ENCODE measurements around the gene SIRT4.
"Not testable (repeated sequence)": the region's sequence is repeated elsewhere in the genome, so short reads cannot be mapped to it uniquely, and the experiment has no call there.

The SIRT4 gene, protein sequence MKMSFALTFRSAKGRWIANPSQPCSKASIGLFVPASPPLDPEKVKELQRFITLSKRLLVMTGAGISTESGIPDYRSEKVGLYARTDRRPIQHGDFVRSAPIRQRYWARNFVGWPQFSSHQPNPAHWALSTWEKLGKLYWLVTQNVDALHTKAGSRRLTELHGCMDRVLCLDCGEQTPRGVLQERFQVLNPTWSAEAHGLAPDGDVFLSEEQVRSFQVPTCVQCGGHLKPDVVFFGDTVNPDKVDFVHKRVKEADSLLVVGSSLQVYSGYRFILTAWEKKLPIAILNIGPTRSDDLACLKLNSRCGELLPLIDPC

DNA sequence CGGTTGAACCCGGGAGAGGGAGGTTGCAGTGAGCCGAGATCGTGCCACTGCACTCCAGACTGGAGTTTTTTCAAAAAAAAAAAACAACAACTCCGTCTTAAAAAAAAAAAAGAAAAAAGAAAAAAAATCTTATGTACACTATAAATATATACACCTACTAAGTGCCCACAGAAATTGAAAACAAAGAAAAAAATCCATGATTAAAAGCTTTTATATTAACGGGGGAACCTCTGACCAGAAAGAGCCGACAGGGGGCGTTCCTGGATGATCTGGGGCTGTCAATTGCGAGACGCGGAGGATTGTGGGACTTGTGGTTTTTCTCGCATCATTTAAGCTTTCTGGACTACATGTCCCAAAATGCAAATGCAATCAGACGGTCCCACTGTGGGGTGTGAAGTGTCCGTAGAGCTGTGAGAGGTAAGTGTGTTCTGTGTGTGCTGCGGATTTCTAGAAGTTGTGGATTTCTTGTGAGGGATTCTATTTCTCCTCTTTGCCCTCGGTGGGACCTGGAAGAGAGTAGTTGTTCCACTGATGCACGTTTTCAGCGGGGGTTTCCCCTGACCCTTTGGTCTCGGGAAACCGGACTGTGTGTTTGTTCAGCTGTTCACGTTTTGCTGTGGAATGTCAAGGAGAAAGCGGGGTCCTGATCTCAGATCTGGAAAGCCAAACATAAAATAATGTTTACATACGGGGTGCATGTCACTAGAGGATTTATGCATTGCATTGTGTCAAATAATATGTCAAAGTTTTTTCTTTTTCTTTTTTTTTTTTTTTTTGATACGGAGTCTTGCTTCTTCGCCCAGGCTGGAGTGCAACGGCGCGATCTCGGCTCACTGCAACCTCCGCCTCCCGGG is at the start of gene SIRT4:
Gene SIRT4, plus strand, starts transcription at position 360 of the 854 bp plus-strand sequence. CDS start 1,241 bp downstream, outside the sequence.
- peak; percentile 87 for DNase-seq (ENCODE audit: low read depth)

DNA sequence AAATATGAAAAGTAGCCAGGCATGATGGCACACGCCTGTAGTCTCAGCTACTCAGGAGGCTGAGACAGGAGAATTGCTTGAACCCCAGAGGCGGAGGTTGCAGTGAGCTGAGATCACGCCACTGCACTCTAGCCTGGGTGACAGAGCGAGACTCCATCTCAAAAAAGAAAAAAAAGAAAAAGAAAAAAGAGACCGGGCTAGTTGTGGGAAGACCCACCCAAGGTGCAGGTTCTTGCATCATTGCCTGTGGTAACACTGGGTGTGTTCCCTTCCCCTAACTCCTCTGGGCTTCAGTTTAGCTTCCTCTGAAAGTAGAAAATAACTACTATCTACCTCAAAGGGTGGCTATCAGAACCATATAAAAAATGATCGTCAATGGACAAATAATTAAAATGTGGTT is 48.8 kb upstream of the SIRT4 start:
- DNase-seq (ENCODE audit: low read depth) = not testable (repeated sequence)

DNA sequence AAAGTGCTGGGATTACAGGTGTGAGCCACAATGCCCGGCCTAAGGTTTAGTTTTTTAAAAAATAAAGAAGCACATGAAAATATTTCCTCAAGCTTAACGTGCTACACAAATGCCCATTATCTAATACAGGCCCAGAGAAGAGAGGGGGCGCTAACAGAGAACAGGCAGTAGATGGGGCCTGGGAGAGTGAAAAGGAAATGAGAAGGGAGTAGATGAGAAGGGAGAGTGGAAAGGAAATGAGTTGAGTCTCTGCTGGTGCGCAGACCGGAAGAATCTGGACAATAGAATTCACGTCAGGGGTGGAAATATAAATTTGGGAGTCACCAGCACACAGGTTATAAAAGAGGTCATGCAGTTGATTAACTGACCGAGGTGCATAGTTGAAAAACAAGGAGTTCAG is 47.3 kb upstream of the SIRT4 start:
- no peak for DNase-seq (ENCODE audit: low read depth)

DNA sequence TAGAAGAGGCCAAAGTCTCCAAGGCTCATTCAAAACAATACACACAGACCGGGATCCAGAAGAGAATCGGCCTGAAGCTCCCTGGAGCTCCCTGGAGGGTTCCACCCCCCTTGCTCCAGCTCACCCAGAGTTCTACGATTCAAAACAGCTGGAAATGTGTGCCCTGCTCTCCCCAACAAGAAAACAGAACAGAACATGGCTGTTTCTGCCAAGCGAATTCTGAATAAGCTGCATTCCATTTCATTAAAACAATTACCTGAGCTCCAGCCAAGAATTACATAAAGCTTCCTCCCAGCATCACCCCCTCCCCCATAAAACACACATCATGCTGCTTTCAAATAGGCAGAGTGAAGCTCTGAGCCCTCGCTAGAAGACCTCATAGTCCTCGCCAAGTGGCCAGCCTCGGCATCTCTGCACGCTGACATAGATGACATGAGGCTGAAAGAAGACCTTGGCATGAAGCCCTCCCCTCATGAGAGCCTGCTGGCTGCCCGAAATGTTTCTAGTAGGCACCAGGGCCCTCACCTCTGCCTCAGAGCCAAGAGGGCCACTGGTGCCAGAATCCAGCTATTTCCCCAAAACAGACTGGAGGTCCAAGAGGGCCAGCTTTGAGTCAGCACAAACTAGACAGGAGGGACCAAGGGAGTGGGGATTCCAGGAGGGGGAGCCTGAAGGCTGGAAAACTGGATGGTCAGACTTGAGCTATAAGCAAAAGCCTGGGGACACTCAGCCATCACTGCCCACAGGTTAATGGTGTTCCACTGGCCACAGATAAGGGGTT is 44.9 kb upstream of the SIRT4 start:
- peak; percentile 83 for DNase-seq (ENCODE audit: low read depth)

DNA sequence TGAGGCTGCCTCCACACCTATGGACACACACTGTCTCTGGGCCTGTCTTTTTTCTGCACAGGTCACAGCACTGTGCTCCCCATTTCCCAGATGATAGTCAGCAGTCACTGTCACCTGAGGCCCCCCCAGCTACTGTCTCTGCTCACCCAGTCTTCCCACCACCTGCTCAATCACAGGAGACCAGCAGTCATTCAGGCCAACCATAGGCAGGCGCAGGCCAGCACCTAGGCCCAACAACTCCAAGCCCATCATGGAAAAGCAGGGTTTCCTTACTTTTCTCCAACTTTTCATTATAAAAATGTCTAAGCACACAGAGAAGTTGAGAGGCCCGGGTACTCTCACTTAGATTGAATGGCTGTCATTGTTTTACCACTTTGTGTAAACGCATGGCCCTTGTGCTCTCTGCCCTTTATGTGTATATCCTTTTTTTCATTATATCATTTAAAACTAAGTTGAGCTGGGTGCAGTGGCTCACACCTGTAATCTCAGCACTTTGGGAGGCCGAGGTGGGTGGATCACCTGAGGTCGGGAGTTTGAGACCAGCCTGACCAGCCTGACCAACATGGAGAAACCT is 43.7 kb upstream of the SIRT4 start:
- DNase-seq (ENCODE audit: low read depth) = no peak

DNA sequence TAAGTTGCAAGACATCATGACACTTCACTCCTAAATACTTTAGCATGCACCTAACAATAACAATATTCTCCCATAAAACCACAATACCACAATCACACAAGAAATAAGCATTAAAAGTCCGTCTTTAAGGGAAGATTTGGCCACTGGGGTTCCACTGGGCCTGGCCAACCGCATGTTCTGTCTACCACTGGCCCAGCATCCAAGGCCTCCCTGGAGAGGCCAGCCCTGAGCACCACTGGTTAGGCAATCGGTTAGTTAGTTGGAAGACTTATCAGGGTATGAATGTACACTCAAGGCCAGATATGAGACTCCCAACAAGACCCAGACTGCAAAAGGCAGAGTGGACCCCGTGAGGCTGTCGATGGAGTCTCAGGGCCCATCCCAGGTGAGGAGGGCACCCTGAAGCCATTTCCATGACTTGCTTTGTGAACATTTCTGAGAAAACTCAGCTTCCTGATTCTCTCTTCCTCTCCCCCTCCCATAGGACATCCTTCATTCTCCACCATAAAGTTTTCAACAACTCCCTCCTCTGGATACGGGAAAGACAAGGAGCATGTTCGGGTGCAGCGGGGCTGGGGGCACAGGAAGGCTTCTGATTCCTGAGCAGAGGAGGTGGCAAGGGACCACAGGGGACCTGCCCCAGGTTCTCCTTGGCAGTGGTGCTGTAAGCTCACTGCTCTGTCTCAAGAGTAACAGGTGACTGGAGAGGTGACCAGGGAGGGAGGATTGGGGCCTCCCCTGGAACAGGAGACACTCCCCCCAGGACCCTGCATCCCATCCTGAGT is 42.5 kb upstream of the SIRT4 start:
- DNase-seq (ENCODE audit: low read depth) = no peak

DNA sequence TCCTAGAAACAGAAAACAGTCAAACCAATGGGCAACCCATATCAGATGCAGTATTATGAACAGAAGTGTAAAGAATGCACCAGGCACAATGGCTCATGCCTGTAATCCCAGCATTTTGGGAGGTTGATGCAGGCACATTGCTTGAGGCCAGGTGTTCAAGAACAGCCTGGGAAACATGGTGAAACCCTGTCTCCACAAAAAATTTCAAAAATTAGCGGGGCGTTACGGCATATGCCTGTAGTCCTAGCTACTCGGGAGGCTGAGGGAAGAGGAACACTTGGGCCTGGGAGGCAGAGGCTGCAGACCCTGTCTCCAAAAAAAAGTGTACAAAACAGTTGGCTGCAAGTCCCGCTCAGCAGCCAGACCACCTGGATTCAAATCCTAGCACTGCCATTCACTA is 41.5 kb upstream of the SIRT4 start:
- no peak for DNase-seq (ENCODE audit: low read depth)

DNA sequence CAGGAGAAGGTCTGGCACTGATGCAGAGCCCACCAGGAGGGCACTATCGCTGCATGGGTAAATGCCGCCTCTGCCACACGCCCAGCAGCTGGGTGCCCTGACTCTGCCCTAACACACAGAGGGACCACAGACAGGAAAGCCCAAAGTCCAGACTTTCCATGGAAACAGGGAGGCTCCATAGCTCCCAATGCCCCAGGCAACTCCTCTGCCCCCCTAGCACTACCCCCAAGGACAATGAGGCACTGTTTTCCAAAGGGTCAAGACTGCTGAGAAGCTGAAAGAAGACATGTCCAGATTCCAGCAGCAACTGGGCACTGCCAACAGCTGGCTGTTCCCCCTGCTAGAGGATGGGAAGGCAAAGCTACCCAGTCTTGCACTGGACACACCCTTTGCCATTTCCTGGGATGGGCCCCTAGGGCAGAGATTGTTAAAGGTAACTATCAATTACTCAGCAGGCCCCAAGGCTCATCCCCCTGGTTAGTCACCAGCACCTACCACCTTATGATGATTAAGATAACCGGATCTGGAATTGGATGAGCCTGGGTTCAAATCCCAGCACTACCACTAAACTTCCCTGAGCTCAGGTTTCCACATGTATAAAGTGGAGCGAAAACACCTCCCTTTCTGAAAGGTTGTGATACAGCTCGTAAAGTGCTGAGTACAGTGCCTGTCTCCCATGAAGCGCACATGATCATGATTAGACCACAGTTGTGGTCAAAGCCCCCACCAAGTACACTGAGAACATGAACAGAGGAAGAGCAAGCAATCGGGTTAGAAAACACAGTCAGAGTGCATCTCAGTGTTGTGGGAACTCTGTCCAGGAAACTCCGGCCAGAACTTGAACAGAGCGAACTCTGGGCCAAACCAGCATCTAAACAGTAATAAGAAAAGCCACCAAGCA is 39.9 kb upstream of the SIRT4 start:
- no peak for DNase-seq (ENCODE audit: low read depth)

DNA sequence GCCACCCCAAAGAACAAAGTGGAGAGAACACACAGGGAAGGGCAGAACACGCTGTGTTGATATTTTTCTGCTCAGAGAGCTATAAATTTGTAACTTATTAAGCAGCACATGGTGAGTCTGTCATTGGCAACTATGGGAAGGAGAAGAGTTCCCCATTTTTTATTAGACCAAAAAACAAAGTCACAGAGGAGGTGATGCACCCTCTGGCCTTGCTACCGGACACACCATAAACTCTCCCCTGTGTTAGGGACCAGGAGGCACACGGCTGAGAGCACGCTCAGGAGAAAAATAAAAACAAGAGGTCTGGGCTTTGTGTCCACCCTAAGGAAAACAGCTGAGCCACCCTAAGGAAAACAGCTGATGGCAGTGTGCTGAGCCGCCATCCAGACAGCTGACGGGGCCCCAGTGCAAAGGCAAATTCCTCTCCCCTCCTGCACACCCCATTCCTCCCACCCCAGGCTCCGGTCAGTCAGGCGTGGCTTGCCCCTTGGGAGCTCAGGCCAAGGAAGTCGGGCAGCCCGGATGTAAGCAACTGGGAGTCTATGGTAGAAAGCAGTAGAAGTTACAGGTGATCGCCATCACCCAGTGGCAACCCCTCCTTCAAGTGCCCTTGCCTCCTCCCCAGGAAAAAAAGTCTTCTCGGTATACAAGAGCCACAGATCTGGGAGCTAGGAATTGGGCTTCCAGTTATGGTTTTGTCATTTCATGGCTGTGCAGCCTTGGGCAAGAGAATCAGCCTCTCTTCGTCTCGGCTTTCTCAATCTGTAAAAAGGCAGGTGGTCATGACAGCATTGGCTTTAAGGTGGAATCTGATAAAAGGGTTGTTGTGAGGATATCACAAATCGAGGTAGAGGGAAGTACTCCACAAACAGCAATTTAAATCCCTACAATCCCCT is 39.0 kb upstream of the SIRT4 start:
- DNase-seq (ENCODE audit: low read depth) = no peak

DNA sequence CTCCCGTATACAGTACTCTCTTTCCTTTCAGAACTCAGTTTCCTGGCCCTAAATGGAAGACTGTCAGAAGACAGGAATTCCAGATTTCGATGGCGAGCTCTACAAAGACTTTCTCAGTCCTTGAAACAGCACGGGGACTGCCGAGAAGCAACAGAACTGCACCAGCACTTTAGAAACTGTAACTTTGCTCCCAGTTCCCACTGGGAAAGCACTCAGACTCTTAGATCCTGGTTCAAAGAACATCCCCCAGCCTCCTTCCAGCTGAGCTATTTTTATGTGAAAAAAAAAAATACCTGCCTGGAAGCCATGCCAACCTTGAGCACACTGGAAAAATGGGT is 38.4 kb upstream of the SIRT4 start:
- no peak for DNase-seq (ENCODE audit: low read depth)

DNA sequence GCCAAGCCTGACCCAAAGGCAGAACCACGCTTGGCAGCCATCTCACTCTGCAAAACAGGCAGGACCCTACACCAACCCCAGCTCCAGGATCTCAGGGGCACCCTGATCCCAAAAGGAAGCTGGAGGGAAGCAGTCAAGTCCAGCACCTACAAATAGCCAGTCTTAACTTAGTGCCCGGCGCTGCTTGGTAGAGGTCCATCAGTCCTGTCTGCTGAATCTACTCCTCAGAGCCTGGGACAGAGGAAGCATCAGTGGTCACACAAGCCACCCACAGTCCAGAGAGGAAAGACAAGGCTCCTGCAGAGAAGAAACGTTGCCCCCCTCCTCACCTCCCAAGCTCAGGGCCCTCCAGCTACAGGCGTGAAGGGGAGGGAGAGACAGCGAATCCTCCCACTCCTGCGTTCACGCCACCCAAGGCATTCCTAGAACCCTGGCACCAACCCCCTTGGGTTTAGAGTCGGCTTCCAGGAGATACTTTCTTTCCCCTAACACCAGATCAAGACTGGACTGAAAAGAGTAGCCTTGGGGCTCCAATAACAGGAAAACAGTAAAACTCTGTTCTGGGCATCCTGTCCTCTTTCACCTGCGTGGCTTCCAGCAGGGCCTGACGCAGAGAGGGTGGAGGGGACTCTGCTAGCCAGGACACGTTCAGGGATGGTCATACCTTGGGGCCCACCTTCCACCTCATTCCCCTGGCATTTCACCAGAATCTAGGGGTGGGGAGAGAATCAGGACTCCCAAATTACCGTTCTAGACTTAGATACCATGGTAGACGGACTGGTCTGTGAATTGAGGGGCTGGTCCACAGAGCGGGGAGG is 37.8 kb upstream of the SIRT4 start:
- DNase-seq (ENCODE audit: low read depth) = no peak

DNA sequence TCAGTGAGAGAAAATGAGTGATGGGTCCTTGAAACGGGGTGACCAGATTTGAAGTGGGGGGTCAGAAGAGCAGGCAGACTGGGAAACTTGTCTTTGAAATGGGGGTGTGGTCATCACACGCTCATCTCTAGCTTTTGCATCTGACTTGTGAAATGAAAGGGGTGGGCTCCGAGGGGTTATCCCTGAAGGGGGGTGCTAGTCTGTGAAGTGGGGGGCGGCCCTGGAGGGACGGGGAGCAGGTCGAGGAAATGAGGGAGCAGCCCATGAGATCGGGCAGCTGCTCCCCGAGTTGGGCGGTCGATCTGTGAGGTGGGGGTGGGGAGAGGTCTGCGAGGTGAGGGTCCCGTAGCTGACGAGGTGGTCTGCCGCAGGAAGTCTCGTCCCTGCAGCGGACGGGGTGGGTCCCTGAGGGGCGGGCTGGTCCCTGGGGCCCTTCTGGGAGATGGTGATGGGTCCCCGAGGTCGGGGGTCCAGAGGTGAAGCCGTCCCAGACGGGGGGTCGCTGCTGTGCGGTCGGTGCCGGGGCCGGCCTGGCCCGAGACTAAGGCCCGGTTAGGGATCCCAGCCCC is 37.1 kb upstream of the SIRT4 start:
- DNase-seq (ENCODE audit: low read depth) = no peak

DNA sequence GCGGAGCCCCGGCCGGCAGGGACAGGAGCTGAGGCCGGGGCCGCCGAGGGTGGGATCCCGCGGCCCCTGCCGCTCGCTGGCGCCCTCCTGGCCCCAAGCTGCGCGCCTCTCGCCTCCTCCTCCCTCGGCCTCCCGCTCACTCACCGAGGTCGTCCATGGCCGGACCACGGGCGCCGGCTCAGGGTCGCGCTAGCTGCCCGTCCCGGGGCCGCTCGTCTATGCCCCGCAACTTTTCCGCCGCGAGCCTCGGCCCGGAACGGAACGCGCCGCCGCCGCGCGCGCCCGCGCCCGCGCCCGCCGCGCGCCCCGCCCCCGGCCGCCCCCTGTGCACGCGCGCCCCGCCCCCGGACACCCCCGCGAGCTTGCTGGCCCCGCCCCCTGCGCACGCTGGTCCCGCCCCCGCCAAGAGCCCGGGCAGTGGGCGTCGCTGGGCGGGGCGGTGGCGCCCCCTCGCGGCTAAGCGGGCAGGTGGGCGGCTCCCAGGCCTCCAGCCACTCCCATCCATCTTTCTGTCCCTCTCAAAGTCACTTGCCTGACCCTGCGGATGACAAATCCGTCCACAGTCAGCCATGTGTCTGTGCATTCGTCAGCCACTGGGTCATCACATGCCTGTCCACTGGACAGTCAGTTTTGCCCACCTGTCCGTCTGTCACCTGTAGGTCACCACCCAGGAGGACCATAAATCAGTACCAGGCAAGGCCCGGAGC is 36.5 kb upstream of the SIRT4 start, which contains the start of gene PXN:
Gene PXN, minus strand, starts transcription at position 258 of the 707 bp plus-strand sequence. Its CDS starts 101 bp downstream, at position 157.
- DNase-seq (ENCODE audit: low read depth) = no peak

DNA sequence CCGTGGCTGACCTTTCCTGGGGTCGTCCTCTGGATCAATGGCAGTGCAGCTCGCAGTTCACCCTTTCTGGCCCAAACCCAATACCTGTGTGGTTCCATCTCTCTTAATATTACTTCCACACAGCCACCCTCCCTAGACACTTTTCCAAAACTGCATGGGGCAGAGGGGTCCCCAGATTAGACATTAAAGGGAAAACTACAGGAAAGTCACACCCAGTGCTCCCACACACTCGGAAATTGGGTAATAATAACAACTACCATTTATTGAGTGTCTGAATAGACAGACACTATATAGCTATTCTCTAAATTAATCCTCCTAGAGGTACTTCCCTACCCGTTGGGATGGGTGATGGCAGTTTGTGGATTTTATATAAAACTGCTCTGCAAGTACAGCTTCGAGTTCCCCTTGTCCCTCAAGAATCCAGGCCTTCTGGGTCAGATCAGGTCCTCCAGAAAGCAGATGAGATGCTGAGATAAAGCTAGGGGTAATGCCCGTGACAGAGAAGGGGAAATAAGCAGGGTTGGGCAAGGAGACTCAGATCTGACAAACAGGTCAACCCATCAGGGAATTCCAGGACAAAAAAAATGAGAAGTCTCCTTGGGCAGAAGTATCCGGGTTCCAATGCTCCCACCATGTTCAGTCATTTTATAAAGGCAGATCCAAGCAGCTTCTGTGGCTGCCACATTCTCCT is 35.8 kb upstream of the SIRT4 start:
- DNase-seq (ENCODE audit: low read depth) = no peak

DNA sequence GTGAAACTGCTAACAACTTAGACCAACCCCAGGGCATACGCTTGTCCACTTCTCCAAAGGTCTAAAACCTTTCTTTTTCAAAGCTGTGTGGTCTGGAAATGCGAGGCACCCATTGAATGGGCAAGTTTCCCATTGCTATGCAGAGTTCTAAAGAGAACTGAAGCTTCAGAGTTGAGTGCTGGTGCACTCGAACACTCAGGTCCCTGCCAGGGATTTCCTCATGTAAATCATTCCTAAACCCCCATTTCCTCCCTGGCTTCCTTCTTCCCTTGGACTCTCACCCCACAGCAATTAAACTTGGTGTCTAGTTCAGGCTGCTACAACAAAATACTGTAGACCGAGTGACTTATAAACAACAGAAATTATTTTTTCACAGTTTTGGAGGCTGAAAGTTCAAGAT is 34.4 kb upstream of the SIRT4 start:
- no peak for DNase-seq (ENCODE audit: low read depth)

DNA sequence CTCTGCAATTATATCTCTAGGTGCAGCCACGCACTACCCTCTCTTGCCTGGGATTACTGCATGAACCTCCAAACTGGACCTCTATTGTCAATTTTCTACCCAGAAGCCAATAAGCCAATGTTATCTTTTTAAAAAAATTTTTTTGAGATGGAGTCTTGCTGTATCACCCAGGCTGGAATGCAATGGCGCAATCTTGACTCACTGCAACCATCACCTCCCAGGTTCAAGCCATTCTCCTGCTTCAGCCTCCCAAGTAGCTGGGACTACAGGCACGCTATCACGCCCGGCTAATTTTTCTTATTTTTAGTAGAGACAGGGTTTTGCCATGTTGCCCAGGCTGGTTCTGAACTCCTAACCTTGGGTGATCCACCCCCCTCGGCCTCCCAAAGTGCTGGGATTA is 25.4 kb upstream of the SIRT4 start:
- no peak for DNase-seq (ENCODE audit: low read depth)
